Hematopoietic multipotent progenitor cell treated with erythropoietin and hydrocortisone succinate and interleukin-3 and kit ligand, for 6 days (in vitro differentiated cells): ENCODE data around the gene PAFAH1B1.
"Not testable (repeated sequence)": the region's sequence is repeated elsewhere in the genome, so short reads cannot be mapped to it uniquely, and the experiment has no call there.

Source experiments
- DNase-seq: peaks from one replicate; pipeline ENCODE4 v3.0.0-alpha.2; 2015

The PAFAH1B1 gene

GRCh38 chr17:2592971-2593820 lies at the start of gene PAFAH1B1:
Gene PAFAH1B1 (plus strand): TSS chr17:2593654. CDS start chr17:2638289, 44,635 bp downstream.
- peak; percentile 92 for DNase-seq

DNA sequence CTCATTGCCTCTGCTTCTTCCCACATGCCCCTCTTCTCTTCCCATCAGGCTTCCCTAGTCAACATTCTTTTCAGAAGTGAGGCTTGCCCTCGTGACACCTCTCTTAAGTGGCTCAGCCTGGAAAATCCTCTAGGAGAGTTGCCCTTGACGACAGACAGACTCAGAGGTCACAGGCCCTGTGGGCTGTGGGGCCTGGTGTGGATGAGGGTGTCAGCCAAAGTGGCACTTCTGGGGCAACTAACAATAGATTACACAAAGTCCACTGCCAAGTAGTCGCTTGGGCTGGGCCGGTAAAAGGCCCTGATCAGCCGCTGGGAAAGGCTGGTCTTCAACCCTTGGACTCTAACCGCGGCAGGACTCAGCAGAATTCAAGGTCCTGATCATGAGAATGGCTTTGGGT lies 48.1 kb upstream of the PAFAH1B1 start:
- DNase-seq: no peak

DNA sequence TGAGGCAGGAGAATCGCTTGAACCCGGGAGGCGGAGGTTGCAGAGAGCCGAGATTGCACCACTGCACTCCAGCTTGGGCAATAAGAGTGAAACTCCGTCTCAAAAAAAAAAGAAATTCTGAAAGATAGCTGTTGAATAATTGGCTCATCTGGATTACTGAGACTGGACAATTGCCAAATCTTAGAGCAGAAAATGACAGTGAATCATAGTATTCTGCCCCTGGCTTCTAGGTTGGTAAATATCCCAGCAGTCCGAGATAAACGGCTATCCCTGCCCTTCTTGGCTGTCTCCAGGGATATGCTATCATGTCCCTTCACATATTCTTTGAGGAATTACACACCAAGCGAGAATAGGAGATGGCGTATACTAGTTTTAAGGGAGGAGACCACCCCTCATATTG lies 46.3 kb upstream of the PAFAH1B1 start:
- peak; percentile 24 for DNase-seq

DNA sequence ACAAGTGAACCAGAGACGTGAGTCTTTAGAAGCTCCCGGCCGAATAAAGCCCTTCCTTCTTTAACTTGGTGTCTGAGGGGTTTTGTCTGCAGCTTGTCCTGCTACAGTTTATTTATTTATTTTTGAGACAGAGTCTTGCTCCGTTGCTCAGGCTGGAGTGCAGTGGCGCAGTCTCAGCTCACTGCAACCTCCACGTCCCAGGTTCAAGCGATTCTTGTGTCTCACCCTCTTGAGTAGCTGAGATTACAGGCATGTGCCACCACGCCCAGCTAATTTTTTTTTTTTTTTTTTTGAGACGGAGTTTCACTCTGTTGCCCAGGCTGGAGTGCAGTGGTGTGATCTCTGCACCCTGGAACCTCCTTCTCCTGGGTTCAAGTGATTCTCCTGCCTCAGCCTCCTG lies 45.4 kb upstream of the PAFAH1B1 start:
- not testable (repeated sequence) for DNase-seq

DNA sequence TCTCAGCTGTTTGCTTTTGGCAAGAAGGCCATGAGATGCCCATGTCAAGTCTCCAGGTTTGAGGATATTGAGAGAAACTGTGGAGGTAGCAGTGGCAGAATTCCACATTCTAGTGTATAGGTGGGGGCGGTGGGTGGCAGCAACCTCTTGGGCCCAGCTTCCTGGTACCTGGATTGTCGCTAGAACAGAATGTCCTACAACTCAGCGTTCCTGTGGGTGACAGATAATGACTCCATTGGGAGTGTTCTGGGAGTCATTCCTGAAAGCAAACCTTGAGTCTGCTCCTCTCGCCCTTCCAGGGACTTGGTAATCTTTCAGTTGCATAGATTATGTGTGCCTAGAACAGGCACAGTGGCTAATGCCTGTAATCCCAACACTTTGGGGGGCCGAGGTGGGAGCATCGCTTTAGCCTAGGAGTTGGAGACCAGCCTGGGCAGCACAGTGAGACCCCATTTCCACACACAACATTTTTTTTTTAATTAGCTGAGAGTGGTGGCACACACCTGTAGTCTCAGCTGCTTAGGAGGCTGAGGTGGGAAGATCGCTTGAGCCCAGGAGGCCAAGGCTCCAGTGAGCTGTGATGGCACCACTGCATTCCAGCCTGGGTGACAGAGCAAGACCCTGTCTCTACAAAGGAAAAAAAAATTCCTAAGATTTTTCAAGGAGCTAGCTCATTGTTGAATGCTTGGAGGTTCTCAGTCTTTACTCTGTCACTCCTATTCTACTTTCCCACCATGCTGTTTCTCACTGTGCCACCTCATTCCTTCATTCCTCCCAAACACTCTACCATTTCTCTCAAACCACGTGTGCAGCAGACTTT lies 43.9 kb upstream of the PAFAH1B1 start:
- no peak for DNase-seq

GRCh38 chr17:2551493-2551892 lies 42.0 kb upstream of the PAFAH1B1 start:
- DNase-seq: no peak

DNA sequence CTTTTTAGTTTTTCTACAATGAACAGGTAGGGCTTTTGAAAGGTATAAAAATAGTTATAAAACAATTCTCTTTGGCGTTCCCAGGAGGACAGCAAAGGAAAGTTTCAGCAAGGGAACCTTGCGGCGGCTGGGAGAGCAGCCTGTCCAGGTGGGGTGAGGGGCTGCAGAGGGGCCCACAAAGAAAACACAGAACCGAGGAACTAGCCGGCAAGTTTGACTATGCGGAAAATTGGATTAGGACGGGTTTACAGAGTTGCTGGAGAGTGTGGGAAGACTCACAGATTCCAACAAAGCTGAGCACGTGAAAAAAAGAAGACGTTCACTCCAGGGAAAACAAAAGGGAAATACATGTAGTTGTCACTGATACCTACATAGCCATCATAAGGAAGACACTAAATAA lies 41.5 kb upstream of the PAFAH1B1 start:
- DNase-seq: no peak

DNA sequence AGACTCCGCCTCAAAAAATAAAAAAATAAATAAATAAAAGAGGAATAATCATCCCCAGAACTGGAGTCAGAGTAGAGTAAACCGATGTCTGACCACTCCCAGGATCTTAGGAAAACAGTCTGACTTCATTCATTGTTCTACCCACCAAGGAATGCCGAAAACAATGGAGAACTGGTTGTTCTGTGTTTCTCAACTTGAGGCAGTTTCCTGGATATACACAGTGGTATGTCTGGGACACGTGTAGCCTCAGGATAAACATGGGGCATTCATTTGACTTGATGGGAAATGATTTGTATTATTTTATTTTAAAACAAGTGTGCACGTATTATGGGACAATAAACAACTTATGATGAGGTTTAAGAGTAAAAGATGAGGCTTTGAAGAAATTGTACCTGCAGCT lies 32.8 kb upstream of the PAFAH1B1 start:
- DNase-seq: no peak

GRCh38 chr17:2562162-2562858 lies 31.1 kb upstream of the PAFAH1B1 start:
- no peak for DNase-seq

DNA sequence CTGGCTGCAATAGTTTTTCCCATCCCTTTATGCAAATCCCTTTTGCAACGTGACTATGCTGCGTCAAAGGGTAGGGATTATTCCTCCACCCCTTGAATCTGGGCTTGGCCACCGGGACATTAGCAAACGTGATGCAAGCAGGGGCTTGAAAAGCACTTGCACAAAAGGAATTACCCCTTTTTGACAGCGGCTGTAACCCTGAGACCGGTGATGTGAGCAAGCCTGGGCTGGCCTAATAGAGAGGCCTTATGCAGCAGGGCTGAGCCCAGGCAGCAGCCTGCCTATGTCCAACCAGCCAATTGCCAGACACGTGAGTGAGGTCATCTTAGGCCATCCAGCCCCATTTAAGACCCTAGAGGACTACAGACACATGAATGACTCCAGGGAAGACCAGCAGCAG lies 30.4 kb upstream of the PAFAH1B1 start:
- no peak for DNase-seq

DNA sequence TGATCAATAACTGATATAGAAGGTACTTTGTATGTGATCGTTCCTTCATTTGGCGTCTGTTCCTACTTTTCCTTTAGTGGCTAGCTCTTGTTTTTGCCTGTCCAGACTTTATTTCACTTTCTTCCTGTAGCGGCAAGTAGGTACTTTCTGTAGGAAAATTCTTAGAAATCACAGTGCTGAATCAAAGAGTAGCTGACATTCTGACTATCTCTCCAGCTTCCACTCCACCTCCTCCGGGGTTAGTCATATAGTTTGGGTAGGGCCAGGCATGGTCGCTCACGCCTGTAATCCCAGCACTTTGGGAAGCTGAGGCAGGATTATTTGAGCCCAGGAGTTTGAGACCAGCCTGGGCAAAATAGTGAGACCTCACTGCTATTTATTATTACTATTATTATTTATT lies 29.9 kb upstream of the PAFAH1B1 start:
- DNase-seq: no peak

- no peak for DNase-seq
Measured at GRCh38 chr17:2564877-2565276, 28.6 kb upstream of the PAFAH1B1 start.

GRCh38 chr17:2566056-2566455 lies 27.4 kb upstream of the PAFAH1B1 start:
- DNase-seq: no peak

GRCh38 chr17:2571523-2572303 lies 21.7 kb upstream of the PAFAH1B1 start:
- DNase-seq: no peak

GRCh38 chr17:2572304-2572609 lies 21.2 kb upstream of the PAFAH1B1 start:
- not testable (repeated sequence) for DNase-seq

DNA sequence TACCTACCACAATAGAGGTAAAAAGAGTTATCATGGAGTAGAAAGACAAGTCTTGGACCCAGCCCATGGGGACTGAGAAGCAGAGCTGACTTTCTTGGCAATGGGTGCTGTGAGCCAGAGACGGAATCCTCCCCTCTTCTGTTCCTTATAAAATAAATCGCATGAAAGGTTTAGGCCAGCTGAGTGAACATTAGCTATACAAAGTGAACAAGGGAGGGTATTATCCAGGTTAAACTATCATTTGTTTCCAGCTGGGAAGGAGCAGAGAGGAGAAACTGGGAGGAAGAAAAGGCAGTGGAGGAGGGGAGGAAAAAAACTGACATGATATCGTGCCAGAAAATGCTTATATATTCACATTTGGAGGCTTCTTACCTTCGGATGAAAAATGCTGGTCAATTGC lies 13.3 kb upstream of the PAFAH1B1 start:
- no peak for DNase-seq

GRCh38 chr17:2580661-2581060 lies 12.8 kb upstream of the PAFAH1B1 start:
- DNase-seq: no peak

DNA sequence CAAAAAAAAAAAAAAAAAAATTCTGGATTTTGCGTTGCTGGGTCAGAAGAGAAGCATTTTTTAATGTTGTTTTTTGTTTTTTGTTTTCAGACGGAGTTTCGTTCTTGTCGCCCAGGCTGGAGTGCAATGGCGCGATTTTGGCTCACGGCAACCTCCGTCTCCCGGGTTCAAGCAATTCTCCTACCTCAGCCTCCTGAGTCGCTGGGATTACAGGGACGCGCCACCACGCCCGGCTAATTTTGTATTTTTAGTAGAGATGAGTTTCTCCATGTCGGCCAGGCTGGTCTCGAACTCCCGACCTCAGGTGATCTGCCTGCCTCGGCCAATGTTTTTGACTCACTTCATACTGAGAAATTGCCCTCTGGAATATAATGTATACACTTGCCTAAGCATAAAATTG lies 11.0 kb upstream of the PAFAH1B1 start:
- DNase-seq: no peak

GRCh38 chr17:2591040-2591640 lies 2.3 kb upstream of the PAFAH1B1 start:
- DNase-seq: no peak

DNA sequence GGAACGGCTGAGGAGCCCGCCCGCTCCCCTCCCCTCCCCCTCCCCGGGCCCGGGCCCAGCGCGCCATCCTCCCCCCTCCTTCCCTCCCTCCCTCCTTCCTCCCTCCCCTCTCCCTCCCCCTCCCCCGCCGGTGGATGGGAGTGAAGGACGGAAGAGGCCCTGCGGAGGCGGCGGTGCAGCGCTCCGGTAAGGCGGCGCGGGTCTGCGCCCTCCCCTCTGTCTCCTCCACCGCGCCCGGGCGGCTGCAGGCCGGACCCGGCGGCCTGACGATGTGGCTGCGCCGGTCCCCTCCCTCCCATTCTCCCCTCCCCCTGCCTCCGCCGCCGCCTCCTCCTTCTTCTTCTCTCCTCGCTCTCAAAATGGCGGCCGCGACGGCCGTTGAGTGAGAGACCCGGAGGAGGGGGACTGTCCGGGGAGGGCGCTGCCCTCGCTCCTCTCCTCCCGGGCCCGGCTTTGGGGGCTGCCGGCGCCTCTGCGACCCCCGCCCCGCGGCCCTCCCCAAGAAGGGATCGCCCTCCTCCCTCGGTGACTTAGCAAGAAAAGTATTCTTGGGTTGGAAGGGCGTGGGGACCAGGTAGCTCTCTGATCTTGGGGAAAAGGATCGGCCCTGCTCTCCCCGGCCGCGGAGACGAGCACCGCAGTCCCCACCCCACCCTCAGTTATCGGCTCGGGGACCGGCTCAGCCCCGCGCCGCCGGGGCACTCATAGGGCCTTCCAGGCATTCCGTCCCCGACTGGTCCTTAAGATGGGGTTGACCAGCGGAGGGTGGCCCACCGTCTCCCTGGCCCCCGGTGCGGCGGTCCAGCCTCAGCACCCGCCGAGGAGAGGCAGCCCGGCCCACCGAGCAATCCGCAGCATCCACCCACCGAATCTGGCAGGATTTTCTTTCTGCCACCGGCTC lies 617 bp downstream of the PAFAH1B1 start:
- DNase-seq: peak; percentile 86
